Astrocyte (in vitro differentiated cells and primary cell): ENCODE data around the gene HS3ST3A1.

Experiments
- EZH2 ChIP-seq: IDR thresholded peaks from 2 replicates; pipeline ENCODE4 v1.6.1; 2012; ENCODE audit warnings: mild to moderate bottlenecking, low read length, inconsistent platforms; ENCODE audit not compliant: insufficient read depth
- TF ChIP-seq, protein P1 (sequence below): IDR thresholded peaks from 2 replicates; pipeline ENCODE4 v1.5.1; 2011; ENCODE audit warnings: low read depth, mild to moderate bottlenecking, inconsistent platforms, low read length, moderate library complexity; ENCODE audit not compliant: insufficient read depth

DNA sequence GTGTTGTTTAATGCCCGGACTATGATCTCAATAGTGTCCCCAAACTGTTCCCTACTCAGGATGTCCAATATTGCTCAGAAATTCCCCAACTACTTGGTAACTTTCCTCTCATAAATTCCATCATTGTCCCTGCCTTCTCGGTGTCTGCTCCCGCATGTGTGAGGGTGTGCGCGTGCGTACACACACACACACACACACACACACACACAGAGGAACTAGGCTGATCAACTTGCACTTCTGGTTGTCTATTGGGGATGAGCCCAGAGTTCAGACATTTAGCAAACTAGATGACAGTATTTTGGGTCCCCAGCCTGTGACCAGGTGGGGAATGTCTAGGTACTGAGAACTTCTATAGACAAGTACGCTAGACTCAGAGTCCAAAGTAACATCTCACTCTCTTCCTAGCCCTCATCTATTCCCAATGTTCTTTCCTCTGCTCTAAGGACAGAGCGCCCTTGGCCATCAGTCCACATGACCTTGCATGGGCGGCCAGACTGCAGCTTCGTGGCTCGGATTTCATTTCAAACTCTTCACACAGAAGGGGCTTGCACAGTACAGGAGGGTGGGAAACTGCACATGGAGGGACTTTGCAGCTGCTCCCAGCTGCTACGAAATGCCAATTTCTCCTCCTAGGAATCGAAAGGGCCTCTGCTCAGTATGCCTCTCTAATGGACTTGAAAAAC is 5.3 kb downstream of the HS3ST3A1 start:
- TF ChIP-seq, protein P1, sequence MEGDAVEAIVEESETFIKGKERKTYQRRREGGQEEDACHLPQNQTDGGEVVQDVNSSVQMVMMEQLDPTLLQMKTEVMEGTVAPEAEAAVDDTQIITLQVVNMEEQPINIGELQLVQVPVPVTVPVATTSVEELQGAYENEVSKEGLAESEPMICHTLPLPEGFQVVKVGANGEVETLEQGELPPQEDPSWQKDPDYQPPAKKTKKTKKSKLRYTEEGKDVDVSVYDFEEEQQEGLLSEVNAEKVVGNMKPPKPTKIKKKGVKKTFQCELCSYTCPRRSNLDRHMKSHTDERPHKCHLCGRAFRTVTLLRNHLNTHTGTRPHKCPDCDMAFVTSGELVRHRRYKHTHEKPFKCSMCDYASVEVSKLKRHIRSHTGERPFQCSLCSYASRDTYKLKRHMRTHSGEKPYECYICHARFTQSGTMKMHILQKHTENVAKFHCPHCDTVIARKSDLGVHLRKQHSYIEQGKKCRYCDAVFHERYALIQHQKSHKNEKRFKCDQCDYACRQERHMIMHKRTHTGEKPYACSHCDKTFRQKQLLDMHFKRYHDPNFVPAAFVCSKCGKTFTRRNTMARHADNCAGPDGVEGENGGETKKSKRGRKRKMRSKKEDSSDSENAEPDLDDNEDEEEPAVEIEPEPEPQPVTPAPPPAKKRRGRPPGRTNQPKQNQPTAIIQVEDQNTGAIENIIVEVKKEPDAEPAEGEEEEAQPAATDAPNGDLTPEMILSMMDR = no peak
- TF ChIP-seq EZH2 = no peak
